ENCODE data around the gene SLC5A1. TPM values are rescaled to one million over a fixed set of nuclear protein-coding genes. Genes with fewer than 3 reads are reported as not detected.
"Not testable (repeated sequence)": the region's sequence is repeated elsewhere in the genome, so short reads cannot be mapped to it uniquely, and the experiment has no call there.

Gene SLC5A1
- total and polyA plus RNA-seq, 2 of the 13 experiments (the other 11 are each of a cell fraction or from before 2014, with no cell fraction given), result not detected

- CTCF ChIA-PET (ENCODE audit: low intra/inter-chr PET ratio, low total read pairs); H3K4me3 ChIP-seq (replicated peaks in 1 of 3; ENCODE audit: insufficient read depth in 1 of 3, low read depth in 2 of 3, low read length in 3 of 3); intact Hi-C loops (cut with micrococcal nuclease; ENCODE audit: unreplicated experiment); H3K9ac ChIP-seq (ENCODE audit: insufficient read depth, low read depth, low read length); DNase-seq (ENCODE audit: low spot score); H2AFZ ChIP-seq (ENCODE audit: low read length); POLR2A ChIA-PET; H4K20me1 ChIP-seq (ENCODE audit: insufficient read depth, low read length); H3K36me3 ChIP-seq (replicated peaks in 1 of 2; ENCODE audit: control insufficient read depth in 1 of 2, insufficient read depth in 2 of 2, low read length in 2 of 2); H3K27ac ChIP-seq (ENCODE audit: extremely low read length, insufficient read depth, low read length); H3K4me2 ChIP-seq (ENCODE audit: low read depth, low read length); ATAC-seq; FAIRE-seq; H3K9me3 ChIP-seq (ENCODE audit: low read length); H3K4me1 ChIP-seq (ENCODE audit: insufficient read depth, low read length); in situ Hi-C loops (cut with HindIII; ENCODE audit: extremely low pct_ligation_motif_present, low pct_unique_long_range_greater_than_20kb); H3K79me2 ChIP-seq (ENCODE audit: insufficient read depth, low read length); BruUV-seq (replicated peaks); TF ChIP-seq ATF7, CREB1 (CRISPR knock-in tag; IDR thresholded peaks at IDR 0.05): not testable (repeated sequence)
- peaks cover 1 to 13% of the 10 kb centered on the region in 2 experiments; a peak in 2 of 5 replicates for H3K27me3 ChIP-seq (ENCODE audit: control insufficient read depth in 1 of 2, insufficient read depth in 2 of 2, low read length in 2 of 2)
- 31% methylated on average over 5 of the region's 5 CpGs for WGBS (ENCODE audit: low lambda C conversion rate)
- TF ChIP-seq ATF7 (IDR thresholded peaks at IDR 0.05) (peak; percentile 85), CREB1 (IDR thresholded peaks at IDR 0.05) (peak; percentile 92)
These were observed 117.3 kb downstream of the SLC5A1 start for GRCh38 chr22:32160411-32160810.

Small RNA genes within 50 kb of the gene (small RNA-seq; reads per million reads assigned to genes)
- 0 reads per million in 3 experiments for gene AP1B1P2 (ENCODE audit: insufficient read depth in 2 of 3, insufficient read length in 3 of 3, low read depth in 2 of 3, low replicate concordance in 1 of 3)

Other genes starting within 250 kb of the SLC5A1 start
- gene YWHAH, start 98.7 kb upstream of the SLC5A1 start, total RNA-seq (2016; rRNA removed; fragmentation: Illumina TruSeq; extraction: Trizol), result 92.7 and 112 TPM in 2 replicates
- 35.6 and 40.9 TPM in 2 replicates for gene YWHAH, start 98.7 kb upstream of the SLC5A1 start, polyA plus RNA-seq (2011; rRNA removed)
- gene C22orf42, start 116.0 kb downstream of the SLC5A1 start, total RNA-seq (2016; rRNA removed; fragmentation: Illumina TruSeq; extraction: Trizol), result not detected in 2 replicates
- gene C22orf42, start 116.0 kb downstream of the SLC5A1 start, polyA plus RNA-seq (2011; rRNA removed), result not detected in 2 replicates
- gene RFPL2, start 161.8 kb downstream of the SLC5A1 start, total RNA-seq (2016; rRNA removed; fragmentation: Illumina TruSeq; extraction: Trizol), result not detected in 2 replicates
- not detected in 2 replicates for gene RFPL2, start 161.8 kb downstream of the SLC5A1 start, polyA plus RNA-seq (2011; rRNA removed)
- gene SLC5A4, start 212.1 kb downstream of the SLC5A1 start, total RNA-seq (2016; rRNA removed; fragmentation: Illumina TruSeq; extraction: Trizol), result not detected in 2 replicates
- gene SLC5A4, start 212.1 kb downstream of the SLC5A1 start, polyA plus RNA-seq (2011; rRNA removed), result not detected in 2 replicates

Measured in HepG2 (cell line).